Activated T-helper 2 cell treated with anti-CD3 and anti-CD28 coated beads, Interferon-gamma antibody, Interleukin-2, Interleukin-4, amounts not matched to agents 10 μg/mL and 5 μg/mL and 100 μg/mL, durations not matched to agents 14 hours and 24 hours and 36 hours (primary cell): ENCODE measurements around the gene ISYNA1. TPM values are rescaled to one million over a fixed set of nuclear protein-coding genes. Genes with fewer than 3 reads are reported as not detected.

ENCODE experiments used
- DNase-seq: peaks from one replicate; pipeline ENCODE4 v3.0.0; 2021; ENCODE audit warnings: low spot score
- H3K27ac Mint-ChIP-seq: one replicate; pipeline ENCODE4 v1.8.0; 2021; ENCODE audit warnings: mixed read lengths
- H3K27me3 Mint-ChIP-seq: one replicate; pipeline ENCODE4 v1.8.0; 2021; ENCODE audit warnings: low read depth, mixed read lengths
- H3K36me3 Mint-ChIP-seq: one replicate; pipeline ENCODE4 v1.8.0; 2021; ENCODE audit warnings: low read depth, mixed read lengths
- H3K4me1 Mint-ChIP-seq: one replicate; pipeline ENCODE4 v1.8.0; 2021; ENCODE audit warnings: low read depth, mixed read lengths
- H3K4me3 Mint-ChIP-seq: one replicate; pipeline ENCODE4 v1.8.0; 2021; ENCODE audit warnings: low read depth, mild to moderate bottlenecking, moderate library complexity, mixed read lengths
- H3K9me3 Mint-ChIP-seq: one replicate; pipeline ENCODE4 v1.8.0; 2021; ENCODE audit warnings: mixed read lengths
- intact Hi-C: fragments of 100-400 bp; cut with micrococcal nuclease; formaldehyde crosslinking; loops from one replicate; pipeline ENCODE4 v1.15.1; 2023
- total RNA-seq: library from RNA; stranded (reverse); gene quantifications from 2 replicates; pipeline ENCODE4 v1.2.3, GENCODE V29; 2022

Gene ISYNA1
- total RNA-seq, 1 donor from 2014 or later = 20.3 TPM

DNA sequence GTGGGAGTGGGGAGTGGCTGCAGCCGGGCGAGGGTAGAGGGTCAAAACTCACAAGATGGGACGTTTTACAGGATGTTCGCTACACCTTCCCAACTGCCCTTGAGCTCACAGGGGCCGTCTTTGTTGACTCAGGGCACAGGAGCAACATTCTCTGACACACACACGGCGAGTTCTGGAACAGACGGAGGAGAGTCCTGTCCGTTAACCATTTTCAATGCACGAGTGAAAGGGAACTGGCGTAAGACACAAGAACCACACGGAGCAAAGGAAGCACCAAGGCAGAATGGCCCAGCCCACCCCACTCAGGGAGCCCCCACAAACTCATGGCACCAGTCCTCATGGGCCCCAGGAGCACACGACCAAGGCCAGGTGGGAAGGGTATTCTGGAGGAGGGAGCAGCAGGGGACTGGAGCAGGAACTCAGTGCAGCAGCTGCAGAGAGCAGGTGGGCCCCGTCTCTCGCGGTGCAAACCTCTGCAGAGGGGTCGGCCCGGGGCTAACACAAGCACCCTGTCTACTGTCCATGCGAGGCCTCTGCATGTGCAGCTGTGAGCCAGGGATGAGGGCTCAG lies 37.9 kb upstream of the ISYNA1 start:
- DNase-seq = no peak
- Mint-ChIP-seq H3K4me1 (peaks cover 45% of the 10 kb centered on the region), H3K27ac (peak overlapping the region; percentile 66), H3K4me3 (no peak overlapping the region), H3K9me3 (no peaks in the 10 kb centered on the region), H3K27me3 (no peaks in the 10 kb centered on the region), H3K36me3 (peaks cover 7% of the 10 kb centered on the region)
- intact Hi-C loops = loop anchor here (5.0 kb wide), 1 partner anchor 96 kb away; the partner anchor contains the start of gene UBA52

DNA sequence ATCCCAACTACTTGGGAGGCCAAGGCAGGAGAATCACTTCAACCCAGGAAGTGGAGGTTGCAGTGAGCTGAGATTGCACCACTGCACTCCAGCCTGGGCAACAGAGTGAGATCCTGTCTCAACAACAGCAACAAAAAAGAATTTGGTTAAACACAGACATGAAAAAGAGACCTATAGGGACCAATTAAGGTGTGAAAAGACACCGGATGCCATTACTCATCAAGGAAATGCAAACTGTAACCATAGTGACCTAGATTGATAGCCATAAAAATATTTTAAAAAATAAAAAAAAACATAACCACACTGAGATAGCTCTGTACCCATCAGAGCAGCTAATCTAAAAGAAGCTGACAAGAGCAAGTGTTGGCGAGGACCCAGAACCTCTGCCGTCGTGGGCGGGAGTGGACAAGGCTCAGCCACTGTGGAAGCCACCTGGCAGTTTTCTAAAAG lies 37.1 kb upstream of the ISYNA1 start:
- no peak overlapping the region for H3K4me3 Mint-ChIP-seq
- DNase-seq = no peak
- H3K27me3 Mint-ChIP-seq = no peaks in the 10 kb centered on the region
- H3K4me1 Mint-ChIP-seq = peaks cover 40% of the 10 kb centered on the region
- H3K27ac Mint-ChIP-seq = peak overlapping the region; percentile 66
- no peaks in the 10 kb centered on the region for H3K9me3 Mint-ChIP-seq
- intact Hi-C loops = loop anchor here (5.0 kb wide), 1 partner anchor 97 kb away; the partner anchor contains the start of gene UBA52
- H3K36me3 Mint-ChIP-seq = peaks cover 11% of the 10 kb centered on the region

DNA sequence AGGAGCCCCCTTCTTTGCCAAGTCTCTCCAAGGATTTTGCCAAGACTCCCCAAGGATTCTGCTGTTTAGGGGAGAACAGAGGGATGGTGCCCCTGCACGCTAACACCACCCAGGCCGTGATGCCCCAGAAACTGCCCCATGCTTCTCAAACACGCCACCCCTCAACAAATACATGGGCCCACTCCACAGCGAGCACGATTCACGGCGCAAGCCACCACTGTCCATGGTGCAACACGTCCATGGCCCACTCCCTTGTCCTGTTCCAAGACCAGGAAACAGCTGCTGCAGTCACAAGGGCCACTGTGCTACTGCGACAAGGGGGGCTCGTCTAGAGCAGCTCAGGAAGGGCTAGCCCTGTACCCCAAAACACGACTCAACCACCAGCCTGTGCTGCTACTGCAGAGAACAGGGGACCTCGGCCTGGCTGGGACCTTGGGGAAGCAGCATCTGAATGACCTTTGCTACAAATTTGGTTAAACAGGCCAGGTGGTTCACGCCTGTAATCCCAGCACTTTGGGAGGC lies 36.5 kb upstream of the ISYNA1 start:
- DNase-seq = no peak
- intact Hi-C loops = no loop called here
- H3K4me3 Mint-ChIP-seq = no peak overlapping the region
- peaks cover 11% of the 10 kb centered on the region for H3K36me3 Mint-ChIP-seq
- H3K9me3 Mint-ChIP-seq = no peaks in the 10 kb centered on the region
- H3K4me1 Mint-ChIP-seq = peaks cover 34% of the 10 kb centered on the region
- peak overlapping the region; percentile 17 for H3K27ac Mint-ChIP-seq
- no peaks in the 10 kb centered on the region for H3K27me3 Mint-ChIP-seq

DNA sequence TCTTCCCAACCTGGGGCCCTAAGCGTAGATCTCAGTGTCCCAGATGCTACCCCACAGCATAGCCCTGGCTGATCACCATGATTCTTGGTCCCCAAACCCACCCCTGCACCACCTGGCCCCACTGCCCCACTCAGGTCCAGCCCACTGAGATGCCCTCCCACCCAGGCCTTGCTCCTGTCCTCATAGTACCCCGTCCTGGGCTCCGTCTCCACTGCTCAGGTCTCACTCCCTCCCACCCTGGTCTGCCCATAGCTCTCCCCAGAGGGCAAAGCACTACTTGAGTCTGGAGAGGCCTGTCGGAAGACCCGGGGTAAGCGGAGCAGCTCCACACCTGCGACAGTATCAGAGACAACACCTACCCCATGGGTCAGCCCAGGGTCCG lies 35.8 kb upstream of the ISYNA1 start:
- DNase-seq = no peak
- Mint-ChIP-seq H3K27ac (no peak overlapping the region), H3K9me3 (no peaks in the 10 kb centered on the region), H3K4me1 (peaks cover 28% of the 10 kb centered on the region), H3K4me3 (no peak overlapping the region), H3K27me3 (no peaks in the 10 kb centered on the region), H3K36me3 (peaks cover 9% of the 10 kb centered on the region)
- intact Hi-C loops = no loop called here

DNA sequence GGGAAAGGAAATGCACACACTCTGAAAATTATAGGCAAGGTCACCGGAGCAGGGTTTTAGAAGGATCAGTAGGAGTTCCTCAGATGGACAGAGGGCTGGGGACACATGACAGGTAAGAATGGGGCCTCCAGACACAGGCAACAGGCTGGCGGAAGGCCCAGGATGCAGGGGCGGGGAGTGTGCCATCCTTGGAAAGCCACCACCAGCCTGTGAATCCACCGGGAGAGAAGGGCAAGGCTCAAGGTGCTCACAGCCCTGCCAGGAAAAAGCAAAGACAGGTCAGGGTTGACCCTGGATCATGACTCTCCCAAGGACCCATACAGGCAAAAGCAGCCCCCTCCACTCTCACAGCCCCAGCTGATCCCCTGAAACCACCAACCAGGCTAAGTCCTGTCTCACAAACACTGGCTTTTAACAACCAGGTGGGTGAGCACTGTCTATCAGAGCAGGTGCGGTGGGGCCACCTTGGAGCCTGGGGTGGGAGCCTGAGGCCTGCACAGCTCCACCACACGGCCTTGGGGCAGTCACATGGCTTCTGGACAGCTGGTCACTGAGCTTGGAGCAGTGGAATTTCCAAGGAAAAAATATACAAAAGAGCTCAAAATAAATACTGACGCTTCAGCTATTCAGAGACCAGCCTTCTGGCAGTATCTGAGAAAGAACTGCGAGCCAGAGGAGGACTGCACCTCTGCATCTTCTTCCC lies 35.2 kb upstream of the ISYNA1 start:
- Mint-ChIP-seq H3K36me3 (peaks cover 9% of the 10 kb centered on the region), H3K4me3 (no peak overlapping the region), H3K4me1 (peaks cover 24% of the 10 kb centered on the region), H3K27me3 (no peaks in the 10 kb centered on the region), H3K9me3 (no peaks in the 10 kb centered on the region), H3K27ac (no peak overlapping the region)
- intact Hi-C loops = no loop called here
- DNase-seq = no peak

DNA sequence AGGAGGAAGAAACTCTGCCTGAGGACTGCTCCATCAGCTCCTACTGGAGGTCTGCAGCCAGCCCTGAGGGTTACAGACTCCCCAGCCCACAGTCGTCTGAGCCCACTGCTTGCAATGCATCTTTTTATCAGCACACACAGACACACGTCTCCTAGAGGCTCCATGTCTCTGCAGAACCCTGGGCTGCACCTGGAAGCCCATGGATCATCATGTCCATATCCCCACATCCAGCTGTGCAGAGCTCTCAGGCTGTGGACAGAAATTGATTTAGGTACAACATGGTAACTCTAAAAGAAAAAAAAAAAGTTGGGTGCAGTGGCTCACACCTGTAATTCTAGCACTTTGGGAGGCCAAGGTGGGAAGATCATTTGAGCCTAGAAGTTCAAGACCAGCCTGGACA lies 32.9 kb upstream of the ISYNA1 start:
- no peak overlapping the region for H3K27ac Mint-ChIP-seq
- intact Hi-C loops = loop anchor here (2.0 kb wide), 1 partner anchor 50 kb away; no protein-coding TSS in a partner anchor
- no peaks in the 10 kb centered on the region for H3K27me3 Mint-ChIP-seq
- no peak for DNase-seq
- H3K4me1 Mint-ChIP-seq = peaks cover 12% of the 10 kb centered on the region
- H3K4me3 Mint-ChIP-seq = no peak overlapping the region
- peaks cover 9% of the 10 kb centered on the region for H3K36me3 Mint-ChIP-seq
- no peaks in the 10 kb centered on the region for H3K9me3 Mint-ChIP-seq

DNA sequence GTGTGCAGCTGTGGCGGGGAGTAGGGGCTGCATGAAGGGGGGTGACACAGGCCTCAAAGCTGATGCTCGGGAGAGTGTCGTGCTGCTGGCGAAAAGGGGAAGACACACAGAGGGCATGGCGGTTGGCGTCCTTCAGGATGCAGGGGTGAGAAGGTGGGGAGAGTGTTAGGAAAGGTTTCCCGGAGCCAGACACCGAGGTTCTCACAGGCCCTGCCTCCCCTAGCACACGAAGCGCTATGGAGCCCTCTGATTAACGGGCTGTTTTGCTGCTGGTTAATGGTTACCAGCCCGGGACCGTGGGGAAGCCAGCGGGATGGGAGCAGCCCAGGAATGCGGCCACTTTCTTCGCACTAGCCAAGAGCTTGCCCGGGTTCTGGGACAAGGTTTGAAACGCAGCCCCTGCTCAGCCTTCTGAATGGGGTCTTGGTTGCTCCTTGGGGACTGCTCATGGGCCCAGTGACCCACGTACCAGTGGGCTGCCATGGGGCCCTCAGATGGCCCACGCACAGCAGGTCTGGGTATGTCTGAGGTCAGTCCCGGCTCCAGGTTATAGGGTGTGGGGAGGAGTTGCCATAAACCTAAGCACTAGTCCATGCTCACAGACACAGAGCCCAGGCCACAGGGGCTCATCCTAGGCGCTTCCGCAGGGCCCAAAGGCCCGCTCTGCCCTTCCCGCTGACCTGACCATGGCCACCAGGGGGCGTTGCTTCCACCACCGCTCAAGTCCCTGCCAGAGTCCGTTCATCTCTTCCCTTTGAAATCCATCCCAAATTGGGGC lies 31.3 kb upstream of the ISYNA1 start:
- Mint-ChIP-seq H3K36me3 (peaks cover 13% of the 10 kb centered on the region), H3K4me3 (no peak overlapping the region), H3K9me3 (no peaks in the 10 kb centered on the region), H3K4me1 (peaks cover 10% of the 10 kb centered on the region), H3K27ac (no peak overlapping the region), H3K27me3 (no peaks in the 10 kb centered on the region)
- intact Hi-C loops = no loop called here
- DNase-seq = peak; percentile 39

DNA sequence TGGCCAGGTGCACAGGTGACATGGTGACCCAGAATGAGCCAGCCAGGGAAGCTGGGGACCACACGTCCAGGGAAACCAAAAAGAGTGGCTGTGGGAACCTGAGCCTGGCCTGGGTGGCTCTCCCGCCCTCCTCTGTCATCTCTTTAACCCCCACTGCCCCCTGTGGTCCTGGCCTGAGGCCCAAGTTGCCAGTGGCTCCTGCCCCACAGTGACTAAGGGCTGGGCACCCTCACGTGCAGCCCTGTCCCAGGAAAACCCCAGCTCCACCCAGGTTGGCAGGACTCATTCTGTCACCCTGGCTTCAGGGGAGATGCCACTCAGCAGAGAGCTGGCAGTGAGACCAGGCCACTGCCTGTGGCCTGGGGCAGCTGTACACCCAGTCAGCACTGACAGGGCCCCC lies 30.6 kb upstream of the ISYNA1 start:
- intact Hi-C loops = no loop called here
- H3K27me3 Mint-ChIP-seq = no peaks in the 10 kb centered on the region
- H3K36me3 Mint-ChIP-seq = peaks cover 16% of the 10 kb centered on the region
- DNase-seq = no peak
- H3K27ac Mint-ChIP-seq = no peak overlapping the region
- H3K4me1 Mint-ChIP-seq = peaks cover 10% of the 10 kb centered on the region
- no peak overlapping the region for H3K4me3 Mint-ChIP-seq
- no peaks in the 10 kb centered on the region for H3K9me3 Mint-ChIP-seq

DNA sequence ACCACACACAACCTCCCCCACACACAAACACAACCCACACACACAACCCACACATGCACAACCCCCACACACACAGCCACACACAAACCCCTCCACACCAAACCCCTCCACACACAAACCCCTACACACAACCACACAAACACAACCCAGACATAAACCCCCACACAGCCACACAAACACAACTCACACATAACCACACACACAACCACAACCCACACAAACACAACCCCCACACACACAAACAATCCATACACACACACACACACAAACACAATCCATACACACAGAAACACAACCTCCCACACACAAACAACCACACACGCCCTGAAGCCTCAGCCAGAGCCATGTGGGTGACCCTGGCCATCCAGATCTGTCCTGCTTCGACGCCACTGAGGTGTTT lies 30.0 kb upstream of the ISYNA1 start:
- Mint-ChIP-seq H3K27me3 (no peaks in the 10 kb centered on the region), H3K27ac (peak overlapping the region; percentile 26), H3K4me1 (peaks cover 10% of the 10 kb centered on the region), H3K4me3 (no peak overlapping the region), H3K9me3 (no peaks in the 10 kb centered on the region), H3K36me3 (peaks cover 18% of the 10 kb centered on the region)
- intact Hi-C loops = no loop called here
- DNase-seq = no peak

DNA sequence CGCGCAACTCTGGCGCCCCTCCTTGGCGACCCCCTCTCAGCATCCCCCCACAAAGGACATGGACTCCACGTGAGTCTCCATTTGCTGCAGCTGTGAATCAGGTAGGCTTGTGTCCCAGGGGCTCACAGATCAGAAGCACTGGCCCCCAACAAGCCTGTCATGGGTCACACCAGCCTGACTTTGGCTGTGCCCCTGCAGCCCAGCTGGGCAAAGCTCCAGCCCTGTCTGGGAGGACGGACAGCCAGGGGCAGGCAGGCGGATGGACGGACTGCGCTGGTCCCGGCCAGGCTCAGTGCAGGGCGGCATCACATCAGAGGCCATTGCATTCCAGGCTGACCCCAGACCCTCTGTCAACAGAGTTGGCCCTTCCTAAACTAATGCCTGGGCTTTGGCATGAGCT lies 28.4 kb upstream of the ISYNA1 start:
- no peak overlapping the region for H3K4me3 Mint-ChIP-seq
- intact Hi-C loops = no loop called here
- peaks cover 14% of the 10 kb centered on the region for H3K4me1 Mint-ChIP-seq
- H3K27ac Mint-ChIP-seq = no peak overlapping the region
- no peaks in the 10 kb centered on the region for H3K9me3 Mint-ChIP-seq
- no peak for DNase-seq
- H3K36me3 Mint-ChIP-seq = peaks cover 26% of the 10 kb centered on the region
- H3K27me3 Mint-ChIP-seq = no peaks in the 10 kb centered on the region

DNA sequence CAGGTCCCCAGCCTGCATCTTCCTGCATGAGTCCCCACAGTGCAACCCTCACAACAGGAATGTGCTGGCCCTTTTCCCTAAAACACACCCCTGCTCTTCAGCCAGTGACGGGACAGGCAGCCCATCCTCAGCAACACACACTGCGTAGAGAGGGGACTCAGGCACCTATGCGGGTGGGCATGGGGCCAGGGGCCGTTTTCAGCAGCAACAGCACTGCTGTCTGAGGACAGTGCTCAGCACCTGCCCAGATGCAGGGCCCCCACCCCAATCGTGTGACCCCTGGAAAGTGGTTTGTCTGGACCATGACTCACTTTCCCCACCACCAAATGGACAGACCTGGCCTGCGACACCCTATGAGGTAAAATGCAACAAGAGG lies 28.0 kb upstream of the ISYNA1 start:
- Mint-ChIP-seq H3K9me3 (no peaks in the 10 kb centered on the region), H3K27me3 (no peaks in the 10 kb centered on the region), H3K4me1 (peaks cover 14% of the 10 kb centered on the region), H3K4me3 (no peak overlapping the region), H3K27ac (no peak overlapping the region), H3K36me3 (peaks cover 27% of the 10 kb centered on the region)
- no peak for DNase-seq
- intact Hi-C loops = no loop called here

DNA sequence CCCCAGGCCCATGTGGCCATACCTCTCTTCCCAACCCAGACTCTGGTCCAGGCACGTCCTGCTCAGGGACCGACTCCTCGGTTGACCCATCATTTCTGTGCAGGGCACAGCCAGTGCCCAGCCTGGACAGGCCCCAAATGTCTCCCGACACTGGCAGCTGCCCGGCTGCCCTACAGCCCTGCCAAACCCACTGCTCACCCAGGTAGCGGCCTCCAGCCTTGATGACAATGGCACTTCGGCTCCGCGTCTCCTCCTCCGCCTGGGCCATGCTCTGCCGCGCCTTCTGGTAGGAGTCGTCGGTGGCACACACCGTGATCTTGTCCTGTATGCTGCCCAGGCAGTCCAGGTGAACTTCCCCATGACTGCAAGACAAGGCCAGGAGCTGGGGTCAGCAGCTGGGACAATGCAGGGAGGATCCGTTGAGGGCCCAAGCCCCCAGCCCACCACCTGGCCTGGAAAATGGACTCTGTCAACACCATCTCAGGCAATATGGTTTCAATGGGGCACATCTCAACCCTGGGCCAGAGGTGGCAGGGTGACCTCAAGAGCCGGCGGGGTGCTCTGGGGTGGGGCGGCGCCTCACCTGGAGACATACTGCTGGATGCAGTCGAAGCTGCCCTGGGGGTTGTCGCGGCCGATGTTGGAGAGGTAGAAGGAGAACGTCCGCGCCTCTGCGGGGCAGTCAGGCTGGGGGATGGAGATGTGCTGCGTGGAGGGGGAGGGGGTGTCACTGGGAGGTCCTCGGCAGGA lies 27.5 kb upstream of the ISYNA1 start:
- DNase-seq = no peak
- Mint-ChIP-seq H3K4me1 (peaks cover 14% of the 10 kb centered on the region), H3K4me3 (no peak overlapping the region), H3K27me3 (no peaks in the 10 kb centered on the region), H3K27ac (no peak overlapping the region), H3K9me3 (no peaks in the 10 kb centered on the region), H3K36me3 (peaks cover 29% of the 10 kb centered on the region)
- intact Hi-C loops = no loop called here
